Kidney (tissue), 14 donors: ENCODE measurements around the gene OR6T1. TPM values are rescaled to one million over a fixed set of nuclear protein-coding genes. Genes with fewer than 3 reads are reported as not detected.

Source experiments
- DNase-seq, 5 donors: peaks; one replicate each; pipeline ENCODE4 v3.0.0-alpha.2; 2013 to 2020
- FAIRE-seq: peaks from 2 replicates; lab custom pipeline; 2012; peaks lifted over from hg19 to GRCh38; lab: Jason Lieb, UNC
- H3K27ac ChIP-seq, 2 donors: one replicate each; pipeline ENCODE4 v1.7.0; 2013; ENCODE audit warnings: low read depth in 2 of 2, low read length in 2 of 2, inconsistent platforms in 1 of 2
- H3K27me3 ChIP-seq: one replicate; pipeline ENCODE4 v1.7.1; 2013; ENCODE audit warnings: low read length, inconsistent platforms; ENCODE audit not compliant: control insufficient read depth, insufficient read depth
- H3K36me3 ChIP-seq, 3 donors: one replicate each; pipeline versions ENCODE4 v1.7.0 to v1.7.1; 2013; ENCODE audit warnings: low read length in 3 of 3, control low read depth in 1 of 3, inconsistent platforms in 1 of 3; ENCODE audit not compliant: insufficient read depth in 3 of 3, control insufficient read depth in 2 of 3
- H3K4me1 ChIP-seq, 3 donors: one replicate each; pipeline versions ENCODE4 v1.7.0 to v1.7.1; 2013; ENCODE audit warnings: low read length in 3 of 3, inconsistent platforms in 1 of 3, low read depth in 1 of 3; ENCODE audit not compliant: control insufficient read depth in 2 of 3, insufficient read depth in 2 of 3
- H3K4me3 ChIP-seq, 3 donors: one replicate each; pipeline versions ENCODE4 v1.7.0 to v1.8.1; 2013; ENCODE audit warnings: low read length in 3 of 3, control low read depth in 1 of 3, inconsistent platforms in 1 of 3
- H3K9ac ChIP-seq, 3 donors: one replicate each; pipeline versions ENCODE4 v1.7.0 to v1.7.1; 2013; ENCODE audit warnings: low read length in 3 of 3, control low read depth in 1 of 3, inconsistent platforms in 1 of 3
- H3K9me3 ChIP-seq, 3 donors: one replicate each; pipeline versions ENCODE4 v1.7.0 to v1.7.1; 2013; ENCODE audit warnings: low read length in 3 of 3, control low read depth in 1 of 3, inconsistent platforms in 1 of 3; ENCODE audit not compliant: control insufficient read depth in 2 of 3, insufficient read depth in 1 of 3
- intact Hi-C: fragments of 100-400 bp; cut with DNase I; formaldehyde crosslinking; loops from one replicate; pipeline ENCODE4 v1.11.1; 2022
- polyA plus RNA-seq: library from polyadenylated mRNA; stranded (reverse); fragments of 350-450 nt; fragmentation: Illumina TruSeq; extraction: RNeasy Lipid Tissue Mini Kit (QIAGEN cat#74804); gene quantifications from one replicate; pipeline ENCODE4 v1.2.3, GENCODE V29; 2014; ENCODE audit warnings: low read depth, low replicate concordance; ENCODE audit not compliant: insufficient read depth
- total RNA-seq: library from RNA; stranded (reverse); fragmentation: NEBNext Ultra II Directional; extraction: Animal tissue kit (Norgen Biotek cat#: 25700); gene quantifications from one replicate; pipeline ENCODE4 v1.2.1, GENCODE V29; 2021
- TF ChIP-seq, protein P1 (sequence below): IDR thresholded peaks from 3 replicates; pipeline ENCODE4 v1.5.1; 2012; ENCODE audit warnings: mild to moderate bottlenecking, moderate library complexity, borderline replicate concordance; ENCODE audit not compliant: insufficient read depth; ENCODE audit errors: extremely low read depth
- donor health status: control.
- donor health status: control.
- donor health status: control.
- donor health status: control.
- donor health status: control.
- donor health status: DM: yes; HTN: yes; CAD: no.
- donor health status: Normal renal cell carcinoma (clear cell type).

Gene OR6T1
- total and polyA plus RNA-seq, 2 donors from 2014 or later, result not detected

DNA sequence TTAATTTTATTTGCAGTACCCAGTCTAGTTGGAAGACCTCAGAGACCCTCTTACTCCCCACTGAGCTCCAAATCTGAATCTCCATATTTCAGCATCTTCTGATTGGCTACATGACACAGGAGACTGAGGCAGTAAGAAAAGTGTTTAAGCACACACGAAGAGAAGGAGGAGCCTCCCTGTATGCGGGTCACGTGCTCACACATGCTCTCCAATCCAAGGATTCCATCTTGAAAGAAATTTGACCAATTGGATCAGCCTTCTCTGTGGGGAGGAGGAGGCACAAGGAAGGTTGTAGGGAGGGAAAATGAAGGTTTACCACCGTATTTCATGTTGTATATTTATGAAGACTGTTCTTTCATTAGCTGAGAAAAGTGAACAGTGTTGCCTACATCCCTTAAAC is 1.2 kb downstream of the OR6T1 start:
- TF ChIP-seq, protein P1, sequence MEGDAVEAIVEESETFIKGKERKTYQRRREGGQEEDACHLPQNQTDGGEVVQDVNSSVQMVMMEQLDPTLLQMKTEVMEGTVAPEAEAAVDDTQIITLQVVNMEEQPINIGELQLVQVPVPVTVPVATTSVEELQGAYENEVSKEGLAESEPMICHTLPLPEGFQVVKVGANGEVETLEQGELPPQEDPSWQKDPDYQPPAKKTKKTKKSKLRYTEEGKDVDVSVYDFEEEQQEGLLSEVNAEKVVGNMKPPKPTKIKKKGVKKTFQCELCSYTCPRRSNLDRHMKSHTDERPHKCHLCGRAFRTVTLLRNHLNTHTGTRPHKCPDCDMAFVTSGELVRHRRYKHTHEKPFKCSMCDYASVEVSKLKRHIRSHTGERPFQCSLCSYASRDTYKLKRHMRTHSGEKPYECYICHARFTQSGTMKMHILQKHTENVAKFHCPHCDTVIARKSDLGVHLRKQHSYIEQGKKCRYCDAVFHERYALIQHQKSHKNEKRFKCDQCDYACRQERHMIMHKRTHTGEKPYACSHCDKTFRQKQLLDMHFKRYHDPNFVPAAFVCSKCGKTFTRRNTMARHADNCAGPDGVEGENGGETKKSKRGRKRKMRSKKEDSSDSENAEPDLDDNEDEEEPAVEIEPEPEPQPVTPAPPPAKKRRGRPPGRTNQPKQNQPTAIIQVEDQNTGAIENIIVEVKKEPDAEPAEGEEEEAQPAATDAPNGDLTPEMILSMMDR, result no peak
- no peak overlapping the region for H3K27ac ChIP-seq
- intact Hi-C loops, result no loop called here
- H3K4me3 ChIP-seq, result no peak overlapping the region
- no peaks in the 10 kb centered on the region for H3K36me3 ChIP-seq
- no peak for DNase-seq
- no peaks in the 10 kb centered on the region for H3K27me3 ChIP-seq
- FAIRE-seq, result no peak
- H3K4me1 ChIP-seq, result no peaks in the 10 kb centered on the region
- H3K9ac ChIP-seq, result no peak overlapping the region
- no peaks in the 10 kb centered on the region for H3K9me3 ChIP-seq

DNA sequence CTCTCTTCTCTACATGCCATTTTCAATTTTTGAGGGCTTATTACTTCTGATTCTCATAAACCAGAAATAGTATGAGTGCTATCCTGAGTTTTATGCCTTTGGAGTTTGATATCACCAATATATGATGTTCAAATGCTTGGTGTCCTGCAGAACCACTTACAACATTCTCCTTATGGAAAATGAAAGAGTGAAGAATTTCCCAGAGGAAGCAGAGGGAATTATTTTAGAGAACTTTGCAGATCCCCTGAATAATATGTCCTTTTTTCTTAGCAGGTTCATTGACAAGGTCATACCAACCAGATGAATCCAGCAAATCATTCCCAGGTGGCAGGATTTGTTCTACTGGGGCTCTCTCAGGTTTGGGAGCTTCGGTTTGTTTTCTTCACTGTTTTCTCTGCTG is 4.3 kb downstream of the OR6T1 start, which contains the start of gene OR4D5:
Gene OR4D5, plus strand, starts transcription at position 301 of the 400 bp plus-strand sequence. Its CDS starts 0 bp downstream, at position 301.
- intact Hi-C loops, result no loop called here

DNA sequence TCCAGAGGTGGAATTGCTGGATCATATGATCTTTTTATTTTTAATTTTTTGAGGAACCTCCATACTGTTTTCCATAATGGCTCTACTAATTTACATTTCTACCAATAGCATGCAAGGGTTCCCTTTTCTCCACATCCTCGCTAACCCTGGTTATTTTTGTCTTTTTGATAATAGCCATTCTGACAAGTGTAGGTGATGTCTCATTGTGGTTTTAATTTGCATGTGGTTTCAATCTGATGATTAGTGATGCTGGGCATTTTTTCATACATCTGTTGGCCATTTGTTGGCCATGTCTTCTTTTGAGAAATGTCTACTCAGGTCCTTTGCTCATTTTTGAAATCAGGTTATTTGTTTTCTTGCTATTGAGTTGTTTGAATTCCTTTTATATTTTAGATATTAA is 19.6 kb downstream of the OR6T1 start:
- Histone ChIP-seq H3K9ac (no peak overlapping the region), H3K4me3 (no peak overlapping the region), H3K27ac (no peak overlapping the region), H3K4me1 (no peaks in the 10 kb centered on the region), H3K9me3 (no peaks in the 10 kb centered on the region), H3K36me3 (no peaks in the 10 kb centered on the region), H3K27me3 (no peaks in the 10 kb centered on the region)
- TF ChIP-seq, protein P1, result no peak
- FAIRE-seq (no peak), DNase-seq (no peak)
- intact Hi-C loops, result no loop called here

More for the DNA sequence above, 4.3 kb downstream of the OR6T1 start, which contains the start of gene OR4D5:
- Histone ChIP-seq H3K27ac (no peak within 1 kb of the TSS), H3K4me3 (no peak within 1 kb of the TSS), H3K27me3 (no peaks in the 10 kb centered on the region), H3K9ac (no peak within 1 kb of the TSS), H3K4me1 (no peaks in the 10 kb centered on the region), H3K9me3 (no peaks in the 10 kb centered on the region), H3K36me3 (no peaks in the 10 kb centered on the region)
- DNase-seq (no peak), FAIRE-seq (no peak)
- TF ChIP-seq, protein P1, result no peak

DNA sequence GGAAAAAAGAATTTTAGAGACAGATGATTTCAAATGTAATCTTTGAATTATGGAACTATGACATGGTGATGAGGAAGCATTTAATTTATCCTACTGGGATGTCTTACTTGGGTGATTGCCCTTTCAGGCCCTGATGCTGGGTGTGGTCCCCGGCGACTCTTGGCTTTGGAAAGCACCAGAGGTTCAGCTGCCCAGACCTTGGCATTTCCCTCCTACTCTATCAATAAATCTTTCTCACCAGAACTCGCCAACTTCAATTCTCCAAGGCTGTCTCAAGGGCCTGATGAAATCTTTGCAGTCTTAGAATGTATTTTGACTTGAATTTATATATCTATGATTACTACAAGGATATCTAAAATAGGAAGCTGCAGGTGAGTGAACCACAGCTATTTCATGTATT is 22.7 kb downstream of the OR6T1 start:
- Histone ChIP-seq H3K9ac (no peak overlapping the region), H3K27me3 (no peaks in the 10 kb centered on the region), H3K4me1 (no peaks in the 10 kb centered on the region), H3K9me3 (no peaks in the 10 kb centered on the region), H3K36me3 (no peaks in the 10 kb centered on the region), H3K4me3 (no peak overlapping the region), H3K27ac (no peak overlapping the region)
- FAIRE-seq (no peak), DNase-seq (no peak)
- TF ChIP-seq, protein P1, result no peak
- intact Hi-C loops, result no loop called here
